Omental fat pad (tissue), 4 donors: ENCODE measurements around the gene KIF5C. TPM values are rescaled to one million over a fixed set of nuclear protein-coding genes. Genes with fewer than 3 reads are reported as not detected.
"Not testable (repeated sequence)": the region's sequence is repeated elsewhere in the genome, so short reads cannot be mapped to it uniquely, and the experiment has no call there.

ENCODE experiments used
- ATAC-seq: fragments of 150-250 bp; one replicate; pipeline ENCODE4 v1.9.1; 2016; ENCODE audit warnings: mild to moderate bottlenecking, moderate library complexity; ENCODE audit not compliant: low FRiP score
- DNase-seq: peaks from one replicate; pipeline ENCODE4 v3.0.0-alpha.2; 2019; ENCODE audit warnings: low spot score
- CTCF ChIP-seq, 3 donors: fragments of 450-650 bp; IDR thresholded peaks; one replicate each; pipeline ENCODE4 v1.5.1; 2016 to 2017; ENCODE audit warnings: antibody characterized with exemption in 3 of 3, mild to moderate bottlenecking in 3 of 3, moderate library complexity in 2 of 3
- total RNA-seq, 4 donors: library from RNA; depleted of rRNA; stranded (reverse); fragments of >200 nt; gene quantifications; one replicate each; pipeline ENCODE4 v1.1.0, GENCODE V29; 2016

The KIF5C gene
- total RNA-seq, 4 donors from 2014 or later = 0.88 to 4.5 (median 2.4) TPM

GRCh38 chr2:148853458-148853857 is 21.6 kb upstream of the KIF5C start:
- DNase-seq (no peak), ATAC-seq (no peak)
- TF ChIP-seq CTCF (IDR thresholded peaks at IDR 0.05) = no peak

DNA sequence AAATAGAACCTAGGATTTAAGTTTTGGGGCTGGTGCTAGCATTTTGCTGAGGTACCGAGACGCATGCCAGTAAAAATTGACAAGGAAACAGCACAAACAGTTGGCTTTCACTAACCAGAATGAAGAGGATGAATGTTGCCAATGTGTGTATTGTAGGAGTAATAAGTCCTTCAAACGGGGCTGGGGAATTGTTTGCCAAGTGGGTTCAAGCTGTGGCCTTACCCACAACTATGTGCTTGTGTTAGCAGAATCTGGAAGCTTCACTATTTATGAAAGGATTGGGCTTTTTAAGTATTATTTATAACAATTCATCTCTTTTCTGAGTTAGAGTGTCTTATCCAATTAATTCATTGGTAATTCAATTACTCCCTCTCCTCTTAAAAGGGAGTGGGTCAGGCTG is 15.0 kb upstream of the KIF5C start:
- TF ChIP-seq CTCF (IDR thresholded peaks at IDR 0.05) = no peak
- ATAC-seq (no peak), DNase-seq (no peak)

- DNase-seq = no peak
- TF ChIP-seq CTCF (IDR thresholded peaks at IDR 0.05) = no peak
- ATAC-seq = no peak
Observed at GRCh38 chr2:148861367-148861766, 13.7 kb upstream of the KIF5C start.

GRCh38 chr2:148862478-148862877 is 12.5 kb upstream of the KIF5C start:
- DNase-seq, ATAC-seq: not testable (repeated sequence)

DNA sequence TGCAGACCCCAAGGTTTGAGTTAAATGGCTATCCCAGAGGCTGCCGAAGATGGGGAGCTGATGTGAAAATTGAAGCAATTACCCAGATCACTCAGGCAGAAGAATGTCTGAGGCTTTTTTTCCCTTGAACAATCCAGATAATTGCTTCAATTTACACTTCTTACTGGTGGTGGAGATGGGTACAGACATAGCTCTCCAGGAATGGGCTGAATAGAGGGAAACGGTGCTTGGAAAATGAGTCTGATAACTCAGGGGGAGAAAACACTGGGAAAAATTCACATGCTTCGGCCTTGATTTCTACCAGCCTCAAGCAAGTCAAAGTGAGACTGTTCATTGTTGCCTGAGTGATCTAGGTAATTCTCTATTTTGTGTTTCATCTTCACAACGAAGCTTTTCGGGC is 9.5 kb upstream of the KIF5C start:
- ATAC-seq (no peak), DNase-seq (no peak)
- TF ChIP-seq CTCF (IDR thresholded peaks at IDR 0.05) = no peak

GRCh38 chr2:148866091-148866490 is 8.9 kb upstream of the KIF5C start:
- no peak for DNase-seq
- TF ChIP-seq CTCF (IDR thresholded peaks at IDR 0.05) = no peak
- no peak for ATAC-seq

DNA sequence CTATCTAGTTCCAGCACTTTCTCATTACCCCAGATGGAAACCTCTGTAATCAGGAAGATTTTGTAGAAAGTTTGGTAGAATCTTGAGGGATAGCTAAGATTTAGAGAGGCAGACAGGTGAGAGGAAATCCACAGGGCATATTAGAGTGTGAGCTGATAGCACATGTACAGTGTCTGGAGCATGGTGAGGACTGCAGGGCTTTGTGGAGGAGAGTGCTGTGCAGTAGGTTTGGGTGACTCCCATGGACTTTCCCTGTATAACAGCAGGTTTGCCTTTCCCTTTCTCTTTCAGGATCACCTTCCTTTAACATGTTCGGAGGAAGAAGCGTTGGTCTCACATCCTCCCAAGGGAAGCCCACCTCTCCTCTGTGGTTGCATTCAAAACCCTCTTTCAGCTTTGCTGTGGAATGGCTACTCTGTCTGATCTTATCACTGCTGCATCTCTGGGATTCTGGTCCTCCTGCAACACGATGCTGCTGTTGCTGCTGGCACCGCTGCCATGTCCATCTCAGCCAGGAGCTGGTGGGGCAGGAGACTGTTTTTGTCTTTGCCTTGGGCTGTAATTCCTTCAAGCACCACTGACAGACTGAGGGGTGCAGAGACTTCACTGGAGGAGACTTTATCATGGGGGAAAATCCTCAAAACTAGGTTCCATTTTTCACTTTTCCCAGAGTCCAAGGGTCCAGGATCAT is 7.8 kb upstream of the KIF5C start:
- ATAC-seq = no peak
- DNase-seq = no peak
- TF ChIP-seq CTCF (IDR thresholded peaks at IDR 0.05) = no peak
